ENCODE results near the gene SPEM2.

SPEM2 gene

GRCh38 chr17:7407485-7408251 is 17.7 kb upstream of the SPEM2 start, which contains the start of gene NLGN2:
TSS of gene NLGN2 (plus strand) at chr17:7407845. CDS start at chr17:7408256, 411 bp downstream.
- TF ChIP-seq GATA1 (IDR thresholded peaks at IDR 0.05; ENCODE audit: low read depth, low read length) (no peak), POLR2A (IDR thresholded peaks at IDR 0.05; ENCODE audit: low read length) (no peak)
- no peak for DNase-seq

- TF ChIP-seq GATA1 (IDR thresholded peaks at IDR 0.05; ENCODE audit: low read depth, low read length) (no peak), POLR2A (IDR thresholded peaks at IDR 0.05; ENCODE audit: low read length) (no peak)
- no peak for DNase-seq
Measured at GRCh38 chr17:7408252-7408727, 17.1 kb upstream of the SPEM2 start.

- DNase-seq = no peak
- TF ChIP-seq POLR2A (IDR thresholded peaks at IDR 0.05; ENCODE audit: low read length) (no peak), GATA1 (IDR thresholded peaks at IDR 0.05; ENCODE audit: low read depth, low read length) (no peak)
Measured at GRCh38 chr17:7408863-7409262, 16.6 kb upstream of the SPEM2 start.

GRCh38 chr17:7409716-7410115 is 15.7 kb upstream of the SPEM2 start:
- DNase-seq = no peak
- TF ChIP-seq GATA1 (IDR thresholded peaks at IDR 0.05; ENCODE audit: low read depth, low read length) = no peak
- TF ChIP-seq POLR2A (IDR thresholded peaks at IDR 0.05; ENCODE audit: low read length) = no peak

- no peak for TF ChIP-seq POLR2A (IDR thresholded peaks at IDR 0.05; ENCODE audit: low read length)
- no peak for TF ChIP-seq GATA1 (IDR thresholded peaks at IDR 0.05; ENCODE audit: low read depth, low read length)
Measured at GRCh38 chr17:7410634-7411426, 14.6 kb upstream of the SPEM2 start.

GRCh38 chr17:7411427-7411750 is 14.0 kb upstream of the SPEM2 start:
- DNase-seq = no peak
- TF ChIP-seq GATA1 (IDR thresholded peaks at IDR 0.05; ENCODE audit: low read depth, low read length) = no peak
- no peak for TF ChIP-seq POLR2A (IDR thresholded peaks at IDR 0.05; ENCODE audit: low read length)

More at GRCh38 chr17:7410634-7411426, 14.6 kb upstream of the SPEM2 start:
- DNase-seq = no peak

- no peak for DNase-seq
- TF ChIP-seq GATA1 (IDR thresholded peaks at IDR 0.05; ENCODE audit: low read depth, low read length) (no peak), POLR2A (IDR thresholded peaks at IDR 0.05; ENCODE audit: low read length) (no peak)
Measured at GRCh38 chr17:7413346-7413985, 11.9 kb upstream of the SPEM2 start.

GRCh38 chr17:7414837-7415236 is 10.6 kb upstream of the SPEM2 start:
- DNase-seq = no peak
- no peak for TF ChIP-seq POLR2A (IDR thresholded peaks at IDR 0.05; ENCODE audit: low read length)

- TF ChIP-seq GATA1 (IDR thresholded peaks at IDR 0.05; ENCODE audit: low read depth, low read length) = no peak
- no peak for TF ChIP-seq POLR2A (IDR thresholded peaks at IDR 0.05; ENCODE audit: low read length)
- no peak for DNase-seq
Measured at GRCh38 chr17:7415784-7416183, 9.6 kb upstream of the SPEM2 start.

- TF ChIP-seq POLR2A (IDR thresholded peaks at IDR 0.05; ENCODE audit: low read length) (no peak), GATA1 (IDR thresholded peaks at IDR 0.05; ENCODE audit: low read depth, low read length) (no peak)
Measured at GRCh38 chr17:7416323-7416722, 9.1 kb upstream of the SPEM2 start.

GRCh38 chr17:7417056-7417655 is 8.3 kb upstream of the SPEM2 start:
- no peak for DNase-seq
- TF ChIP-seq POLR2A (IDR thresholded peaks at IDR 0.05; ENCODE audit: low read length) (no peak), GATA1 (IDR thresholded peaks at IDR 0.05; ENCODE audit: low read depth, low read length) (no peak)

More at GRCh38 chr17:7416323-7416722, 9.1 kb upstream of the SPEM2 start:
- no peak for DNase-seq

- DNase-seq = no peak
Measured at GRCh38 chr17:7418472-7419152, 6.8 kb upstream of the SPEM2 start.

More at GRCh38 chr17:7418472-7419152, 6.8 kb upstream of the SPEM2 start:
- TF ChIP-seq GATA1 (IDR thresholded peaks at IDR 0.05; ENCODE audit: low read depth, low read length) (no peak), POLR2A (IDR thresholded peaks at IDR 0.05; ENCODE audit: low read length) (no peak)

All from erythroblast (primary cell).